Naive thymus-derived CD8-positive, alpha-beta T cell (primary cell): ENCODE measurements around the gene DGKQ. TPM values are rescaled to one million over a fixed set of nuclear protein-coding genes. Genes with fewer than 3 reads are reported as not detected.
A peak's percentile ranks its signal among the peaks of the same experiment; 100 is the strongest.

Experiments used
- ATAC-seq, 2 donors: fragments of 150-1000 bp; cut with Tn5 transposase in 1 of 2; sonication (Bioruptor Pico), chemical (Tn5 transposase) in 1 of 2; 1 replicate in 1 of 2; 2 replicates in 1 of 2; pipeline ENCODE4 v1.10.0; 2021; ENCODE audit warnings: mild to moderate bottlenecking in 2 of 2, moderate library complexity in 2 of 2
- POLR2A ChIA-PET: fragments of 350-600 bp; sonication (Branson Sonifier 250); formaldehyde crosslinking; loops from one replicate; lab custom pipeline; 2021; ENCODE audit warnings: antibody characterized with exemption; lab: Charles Lee
- DNase-seq, 10 donors: peaks; one replicate each; pipeline versions ENCODE4 v3.0.0 to v3.0.0-alpha.2; 2020 to 2022
- H3K27ac Mint-ChIP-seq, 10 donors: one replicate each; pipeline ENCODE4 v1.8.0; 2020 to 2022; ENCODE audit warnings: mild to moderate bottlenecking in 10 of 10, mixed read lengths in 10 of 10, moderate library complexity in 4 of 10, inconsistent platforms in 1 of 10
- H3K27me3 Mint-ChIP-seq, 5 donors: one replicate each; pipeline ENCODE4 v1.8.0; 2021 to 2022; ENCODE audit warnings: mixed read lengths in 5 of 5
- H3K36me3 Mint-ChIP-seq, 3 donors: one replicate each; pipeline ENCODE4 v1.8.0; 2020 to 2022; ENCODE audit warnings: mixed read lengths in 3 of 3, mild to moderate bottlenecking in 2 of 3, inconsistent platforms in 1 of 3
- H3K4me1 Mint-ChIP-seq, 4 donors: one replicate each; pipeline ENCODE4 v1.8.0; 2021 to 2022; ENCODE audit warnings: mixed read lengths in 4 of 4
- H3K4me3 Mint-ChIP-seq, 10 donors: one replicate each; pipeline ENCODE4 v1.8.0; 2020 to 2022; ENCODE audit warnings: mild to moderate bottlenecking in 10 of 10, mixed read lengths in 10 of 10, moderate library complexity in 6 of 10, inconsistent platforms in 1 of 10
- H3K9me3 Mint-ChIP-seq, 9 donors: one replicate each; pipeline ENCODE4 v1.8.0; 2020 to 2022; ENCODE audit warnings: mixed read lengths in 9 of 9, mild to moderate bottlenecking in 3 of 9, inconsistent platforms in 1 of 9, moderate library complexity in 1 of 9
- polyA plus RNA-seq, 3 donors: library from polyadenylated mRNA; unstranded; fragments of 300-500 nt; fragmentation: Illumina TruSeq; gene quantifications; one replicate each; pipeline ENCODE4 v1.2.3, GENCODE V29; 2021
- total RNA-seq, 8 experiments: library from RNA in 2 of 8; stranded (reverse) in 2 of 8; gene quantifications; one replicate each; pipeline ENCODE4 v1.2.3 and lab custom pipeline; 2021 to 2026

DGKQ gene
- total and polyA plus RNA-seq, 5 experiments from 2014 or later = 2.2 to 39.9 (median 17.3) TPM

DNA sequence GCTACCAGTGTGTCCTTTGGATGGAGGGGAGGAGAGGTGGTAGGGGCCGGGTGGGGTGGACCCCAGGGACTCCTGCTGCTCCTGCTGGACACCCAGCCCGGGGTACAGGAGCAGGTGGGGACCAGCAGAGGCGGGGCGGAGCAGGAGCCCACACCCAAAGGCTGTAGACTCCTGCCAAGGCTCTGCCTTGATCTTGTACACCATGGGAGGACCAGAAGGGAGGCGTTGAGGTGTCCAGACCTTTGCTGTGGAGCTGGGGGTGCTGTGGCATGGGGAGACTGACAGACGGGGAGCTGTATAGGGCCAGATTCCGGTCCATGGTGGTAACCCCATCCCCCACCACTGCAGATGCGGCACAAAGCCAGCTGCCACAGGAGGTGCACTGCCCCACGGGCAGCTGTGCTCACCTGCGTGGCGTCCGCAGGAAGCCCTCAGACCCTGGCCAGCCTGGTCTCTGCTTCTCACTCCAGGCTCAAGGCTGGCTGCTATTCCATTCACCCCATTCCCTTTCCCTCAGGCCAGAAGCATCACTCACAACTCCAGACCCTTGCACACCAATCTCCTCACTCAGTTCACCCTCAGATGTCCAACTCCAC is 24.8 kb upstream of the DGKQ start:
- H3K27ac Mint-ChIP-seq = no peak overlapping the region
- peaks cover 6 to 33% (median 14%) of the 10 kb centered on the region in 5 donors for H3K27me3 Mint-ChIP-seq
- POLR2A ChIA-PET = interaction anchor here (0.6 to 0.7 kb wide), 2 partner anchors 8 to 693 kb away, joined by 3 read pairs; no protein-coding TSS in a partner anchor
- H3K36me3 Mint-ChIP-seq = no peaks in the 10 kb centered on the region
- ATAC-seq = no peak
- peak overlapping the region in 7 of 10 donors; percentile 33 to 55 (median 44) for H3K4me3 Mint-ChIP-seq
- H3K9me3 Mint-ChIP-seq = peaks cover 0 to 2% (median 0%) of the 10 kb centered on the region in 9 donors
- H3K4me1 Mint-ChIP-seq = peaks cover 9 to 18% (median 16%) of the 10 kb centered on the region in 4 donors
- DNase-seq = no peak

DNA sequence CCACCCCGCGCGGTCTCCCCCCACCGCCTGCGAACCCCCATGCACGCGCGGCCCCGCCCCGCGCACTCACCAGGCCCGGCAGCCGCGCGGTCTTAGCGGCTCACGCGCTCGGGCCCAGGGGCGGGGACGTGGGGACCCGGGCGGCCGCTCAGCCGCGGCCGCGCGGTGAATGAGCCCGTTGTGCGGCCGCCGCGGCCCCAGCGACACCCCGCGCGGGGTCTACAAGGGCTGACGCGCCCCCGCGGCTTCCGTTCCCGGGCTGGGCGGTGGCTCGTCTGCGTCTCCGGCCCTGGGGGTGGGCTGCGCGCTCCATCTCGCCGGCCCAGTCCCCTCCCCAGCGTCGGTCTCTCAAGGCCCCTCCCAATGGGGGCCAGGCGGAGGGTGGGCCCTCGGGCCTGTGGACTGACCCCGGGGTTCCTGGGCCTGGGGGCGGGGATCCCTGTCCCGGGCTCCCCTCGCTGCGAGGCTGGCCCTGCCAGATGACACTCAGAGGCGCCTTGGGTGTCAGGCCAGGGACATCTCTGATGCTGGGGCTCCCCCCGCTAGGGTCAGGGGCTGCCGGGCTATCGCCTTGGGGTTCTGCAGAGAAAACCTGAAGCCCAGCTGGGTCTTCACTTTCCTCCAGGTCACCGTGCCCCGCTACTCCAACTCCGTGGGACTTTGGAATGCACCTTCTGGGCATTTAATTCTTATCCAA is 24.2 kb upstream of the DGKQ start:
- Mint-ChIP-seq H3K4me3 (peak overlapping the region in 7 of 10 donors; percentile 31 to 55 (median 44)), H3K9me3 (peaks cover 0 to 2% (median 0%) of the 10 kb centered on the region in 9 donors), H3K36me3 (no peaks in the 10 kb centered on the region), H3K27ac (no peak overlapping the region), H3K4me1 (peaks cover 9 to 18% (median 16%) of the 10 kb centered on the region in 4 donors), H3K27me3 (peaks cover 6 to 33% (median 14%) of the 10 kb centered on the region in 5 donors)
- POLR2A ChIA-PET = no interaction called here
- peak; percentile 66 to 76 for ATAC-seq
- DNase-seq = no peak

DNA sequence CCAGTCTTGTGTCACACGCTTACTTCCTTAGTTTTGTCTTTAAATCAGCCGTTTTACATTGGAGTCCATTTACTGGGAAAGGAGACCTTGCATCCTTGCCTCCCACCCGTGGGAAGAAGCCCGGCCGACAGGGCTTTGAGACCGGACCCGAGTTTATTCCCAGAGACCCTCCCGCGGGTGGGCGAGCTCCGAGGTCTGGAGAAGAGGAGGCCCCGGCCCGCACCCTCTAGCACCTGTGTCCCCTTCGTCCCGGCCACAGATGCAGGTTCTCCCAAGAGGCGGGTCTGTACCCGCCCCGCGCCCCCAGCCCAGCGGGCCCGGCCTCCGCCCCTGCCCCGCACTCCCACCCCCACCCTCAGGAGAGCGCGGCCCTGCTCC is 23.6 kb upstream of the DGKQ start:
- Mint-ChIP-seq H3K36me3 (no peaks in the 10 kb centered on the region), H3K27ac (no peak overlapping the region), H3K9me3 (peaks cover 0 to 2% (median 0%) of the 10 kb centered on the region in 9 donors), H3K4me1 (peaks cover 8 to 18% (median 16%) of the 10 kb centered on the region in 4 donors), H3K27me3 (peaks cover 6 to 30% (median 12%) of the 10 kb centered on the region in 5 donors), H3K4me3 (peak overlapping the region in 5 of 10 donors; percentile 10 to 43 (median 29))
- ATAC-seq = no peak
- no peak for DNase-seq
- POLR2A ChIA-PET = no interaction called here

DNA sequence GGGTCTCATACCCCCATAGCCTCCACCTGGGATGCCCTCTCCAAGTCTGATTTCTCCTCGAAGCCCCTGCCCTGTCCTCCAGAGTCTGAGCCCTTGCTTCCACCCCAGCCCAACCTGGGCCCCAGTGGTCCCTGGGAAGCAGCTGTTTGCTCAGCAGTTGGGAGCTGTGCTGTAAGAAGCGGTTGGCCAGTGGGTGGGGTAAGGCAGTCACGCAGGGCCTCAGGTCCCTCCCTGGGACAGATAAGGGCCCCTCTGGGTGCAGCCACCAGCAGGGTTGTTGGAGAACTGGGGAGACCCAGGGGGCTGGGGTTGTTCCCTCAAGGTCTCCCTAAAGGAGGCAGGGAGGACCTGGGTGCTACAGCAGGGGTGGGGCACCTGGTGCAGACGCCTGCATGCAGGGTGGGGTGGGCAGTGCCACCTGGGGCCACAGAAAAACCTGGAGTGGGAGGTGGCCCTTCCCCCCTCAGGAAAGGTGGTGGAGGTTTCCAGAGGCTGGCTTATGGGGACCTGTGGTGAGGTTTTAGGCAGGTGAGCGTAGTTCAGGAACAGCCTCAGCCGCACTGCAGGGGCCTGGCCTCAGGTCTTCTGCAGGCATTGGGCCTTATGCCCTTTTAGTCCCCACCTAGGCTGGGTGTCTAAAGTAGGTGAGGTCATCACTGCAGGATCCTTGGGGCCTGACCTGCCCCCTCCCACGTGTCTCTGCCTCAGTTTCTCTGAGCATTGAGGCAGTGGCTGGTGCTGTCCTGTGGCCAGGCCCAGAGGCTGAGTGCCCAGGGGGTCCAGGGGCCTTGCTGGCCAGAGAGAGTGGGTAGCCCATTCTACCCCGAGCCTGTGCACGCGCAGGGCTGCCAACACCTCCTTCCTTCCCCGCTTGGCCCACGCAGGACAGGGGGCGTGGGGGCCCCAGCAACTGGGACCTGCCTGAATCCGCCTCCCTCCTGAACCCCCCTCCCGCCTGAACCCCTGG is 22.9 kb upstream of the DGKQ start:
- POLR2A ChIA-PET = no interaction called here

DNA sequence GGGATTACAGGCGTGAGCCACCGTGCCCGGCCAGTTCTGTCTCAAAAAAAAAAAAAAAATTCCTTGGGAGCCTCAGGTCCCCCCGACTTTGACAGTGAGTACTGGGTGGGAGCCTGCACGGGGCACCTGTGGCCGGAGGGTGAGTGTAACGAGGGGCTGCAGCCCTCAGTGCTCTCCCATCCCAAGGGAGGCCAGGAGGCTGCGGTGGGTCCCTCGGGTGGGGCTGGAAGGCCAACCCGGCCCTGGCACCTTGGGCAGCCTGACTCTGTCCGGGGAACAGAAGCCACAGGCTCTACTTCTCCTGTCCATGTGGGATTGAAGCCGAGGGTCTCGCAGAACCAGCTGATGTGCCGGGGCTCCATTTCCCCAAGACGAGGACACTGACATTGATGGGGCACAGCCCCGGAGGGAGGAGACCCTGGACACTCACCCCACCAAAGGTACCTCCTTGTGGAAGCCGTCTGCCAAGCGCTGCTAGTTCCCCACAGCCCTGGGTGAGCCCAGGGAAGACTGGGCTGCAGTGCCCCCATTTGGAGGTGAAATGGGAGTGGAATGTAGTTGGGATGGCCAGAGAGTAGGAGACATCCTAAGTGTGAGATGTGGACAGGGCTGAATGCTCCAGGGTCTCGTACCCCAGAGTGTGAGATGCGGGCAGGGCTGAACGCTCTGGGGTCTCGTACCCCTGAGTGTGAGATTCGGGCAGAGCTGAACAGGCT is 22.1 kb upstream of the DGKQ start:
- POLR2A ChIA-PET = no interaction called here

More for the DNA sequence above, 22.9 kb upstream of the DGKQ start:
- DNase-seq (no peak), ATAC-seq (no peak)
- Mint-ChIP-seq H3K4me1 (peaks cover 8 to 18% (median 15%) of the 10 kb centered on the region in 4 donors), H3K9me3 (peaks cover 0 to 2% (median 0%) of the 10 kb centered on the region in 9 donors), H3K36me3 (no peaks in the 10 kb centered on the region), H3K27me3 (peaks cover 6 to 27% (median 11%) of the 10 kb centered on the region in 5 donors), H3K27ac (no peak overlapping the region), H3K4me3 (peak overlapping the region in 3 of 10 donors; percentile 29 to 43 (median 39))

DNA sequence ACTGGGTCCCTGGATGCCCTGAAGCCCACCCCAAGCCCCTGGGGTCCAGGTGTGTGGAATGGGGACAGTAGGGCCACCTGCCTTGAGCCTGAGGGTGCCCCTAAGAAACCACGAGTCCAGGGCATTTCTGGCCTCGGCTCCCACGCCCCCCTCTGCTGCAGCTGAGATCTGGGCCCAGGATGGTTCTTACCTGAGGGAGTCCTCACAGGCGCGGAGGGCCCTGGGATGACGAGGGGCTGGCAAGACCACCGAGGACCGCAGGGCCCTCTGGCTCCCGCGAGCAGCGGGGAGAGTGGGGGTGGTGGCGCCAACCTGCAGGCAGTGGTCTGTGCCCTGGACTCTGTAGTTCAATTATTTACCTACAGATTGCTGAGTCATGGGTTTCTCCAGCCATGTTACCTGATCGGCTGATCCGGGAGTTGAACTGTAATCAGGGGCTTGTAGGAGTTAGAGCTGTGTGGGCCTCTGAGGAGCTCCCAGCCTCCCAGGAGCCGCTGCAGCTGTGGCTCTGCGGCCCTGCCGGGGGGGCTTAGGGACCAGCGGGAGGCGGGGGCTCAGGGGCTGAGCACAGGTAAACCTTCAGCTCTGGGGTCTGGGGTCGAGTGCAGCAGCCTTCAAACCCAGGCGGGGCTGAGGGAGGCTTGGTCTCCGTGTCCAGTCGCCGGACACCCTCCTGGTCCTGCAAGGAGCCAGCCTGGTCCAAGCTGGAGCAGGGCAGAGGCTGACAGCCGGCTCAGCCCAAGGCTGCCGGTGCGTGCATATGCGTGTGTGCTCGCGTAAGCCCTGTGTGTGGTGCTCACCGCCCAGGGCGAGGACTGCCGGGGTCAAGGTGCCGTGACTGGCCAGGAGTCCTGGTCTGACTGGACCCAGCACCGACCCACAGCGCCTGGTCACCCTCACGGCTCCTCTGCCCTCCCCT is 20.0 kb upstream of the DGKQ start, which contains the start of gene SLC26A1:
SLC26A1 (minus strand) TSS at position 294 of the 919 bp plus-strand sequence. CDS start 1,701 bp downstream, outside the sequence.
- POLR2A ChIA-PET = interaction anchor here (0.7 kb wide), 1 partner anchor 152 kb away, joined by 3 read pairs; no protein-coding TSS in a partner anchor
- H3K27me3 Mint-ChIP-seq = peaks cover under 1 to 6% (median 2%) of the 10 kb centered on the region in 5 donors
- H3K36me3 Mint-ChIP-seq = peaks cover 0 to 2% (median 0%) of the 10 kb centered on the region in 3 donors
- no peak for ATAC-seq
- no peak within 1 kb of the TSS for H3K27ac Mint-ChIP-seq
- DNase-seq = no peak
- no peaks in the 10 kb centered on the region for H3K9me3 Mint-ChIP-seq
- H3K4me1 Mint-ChIP-seq = peaks cover 4 to 12% (median 10%) of the 10 kb centered on the region in 4 donors
- H3K4me3 Mint-ChIP-seq = no peak within 1 kb of the TSS

More for the DNA sequence above, 22.1 kb upstream of the DGKQ start:
- DNase-seq (no peak), ATAC-seq (no peak)
- Mint-ChIP-seq H3K4me1 (peaks cover 8 to 18% (median 15%) of the 10 kb centered on the region in 4 donors), H3K27ac (no peak overlapping the region), H3K4me3 (no peak overlapping the region), H3K9me3 (no peaks in the 10 kb centered on the region), H3K27me3 (peaks cover 6 to 25% (median 8%) of the 10 kb centered on the region in 5 donors), H3K36me3 (no peaks in the 10 kb centered on the region)

DNA sequence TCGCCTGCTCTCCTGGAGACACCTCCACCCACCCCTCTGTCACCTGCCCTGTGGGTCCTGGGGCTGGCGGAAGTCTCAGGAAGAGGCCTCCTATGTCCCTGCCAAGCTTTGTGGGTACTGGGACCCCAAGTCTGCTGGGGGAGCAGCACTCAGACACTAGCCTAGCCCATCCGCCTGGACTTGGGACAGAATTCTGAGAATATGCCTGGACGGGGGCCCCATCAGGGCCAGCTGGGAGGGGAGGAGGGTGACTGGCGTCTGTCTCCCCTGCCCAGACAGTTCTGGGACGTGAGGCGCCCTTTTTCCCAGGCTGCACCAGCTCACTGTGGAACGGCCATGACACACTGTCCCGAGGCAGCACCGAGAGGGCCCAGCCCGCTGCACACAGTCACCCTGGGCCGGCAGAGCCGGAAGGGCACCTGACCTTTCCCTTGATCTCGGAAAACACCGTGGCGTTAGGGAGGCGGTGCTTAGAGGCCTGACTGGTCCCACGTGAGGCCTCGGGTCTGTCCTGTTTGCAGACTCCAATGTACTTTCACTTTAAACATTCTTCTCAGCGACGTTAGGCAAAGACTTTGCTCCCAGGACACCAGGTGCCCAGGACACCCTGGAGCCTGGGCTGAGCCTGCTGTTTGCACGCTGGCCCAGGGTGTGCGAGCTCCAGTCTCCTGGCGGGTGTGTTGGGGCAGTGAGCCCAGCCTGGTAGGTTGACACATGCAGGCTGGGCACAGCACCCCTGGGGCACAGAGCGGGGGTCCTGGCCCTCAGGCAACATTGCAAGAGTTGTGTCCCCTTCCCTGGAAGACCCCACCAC is 19.1 kb upstream of the DGKQ start:
- Mint-ChIP-seq H3K36me3 (peaks cover 0 to 2% (median 0%) of the 10 kb centered on the region in 3 donors), H3K4me3 (no peak overlapping the region), H3K27ac (no peak overlapping the region), H3K27me3 (peaks cover 0 to 2% (median 0%) of the 10 kb centered on the region in 5 donors), H3K9me3 (no peaks in the 10 kb centered on the region), H3K4me1 (peaks cover 0 to 13% (median 7%) of the 10 kb centered on the region in 4 donors)
- ATAC-seq = no peak
- POLR2A ChIA-PET = no interaction called here
- DNase-seq = no peak

DNA sequence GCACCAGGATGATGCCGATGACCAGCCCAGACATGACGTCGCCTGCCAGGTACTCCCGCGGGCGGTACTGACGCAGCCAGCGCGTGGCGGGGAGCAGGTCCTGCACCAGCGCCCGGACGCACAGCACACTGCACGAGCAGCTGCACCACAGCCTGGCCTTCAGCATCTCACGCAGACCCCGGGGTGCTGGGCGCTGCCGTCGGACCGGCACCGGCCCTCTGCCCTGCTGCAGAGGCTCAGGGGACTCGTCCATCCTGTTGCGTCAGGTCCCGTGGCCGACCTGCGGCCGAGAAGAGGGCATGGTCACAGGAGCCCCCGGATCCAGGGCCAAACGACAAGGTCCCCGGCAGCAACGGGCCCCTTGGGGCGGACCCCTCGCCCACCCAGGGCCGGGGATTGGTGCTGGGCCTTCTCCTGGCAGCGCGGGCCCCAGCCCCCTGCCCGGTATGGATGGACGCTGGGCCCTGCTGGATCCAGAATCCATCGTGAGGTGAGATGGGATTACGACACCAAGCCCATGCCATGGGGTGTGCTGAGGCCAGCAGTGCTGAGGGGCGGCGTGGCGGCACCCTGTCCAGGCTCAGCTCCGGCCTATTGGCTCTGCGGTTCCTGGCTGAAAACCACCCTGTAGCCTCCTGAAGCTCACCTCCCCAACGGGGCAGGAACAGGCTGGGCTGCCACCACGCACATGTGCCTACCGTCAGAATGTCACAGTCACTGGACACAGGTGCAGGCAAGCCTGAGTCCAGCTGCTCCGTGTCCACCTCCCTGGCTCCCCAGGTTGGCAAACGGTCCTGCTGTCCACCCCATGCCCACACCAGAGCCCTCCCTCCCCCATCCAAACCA is 18.3 kb upstream of the DGKQ start:
- Mint-ChIP-seq H3K9me3 (no peaks in the 10 kb centered on the region), H3K4me3 (no peak overlapping the region), H3K27me3 (no peaks in the 10 kb centered on the region), H3K27ac (no peak overlapping the region), H3K36me3 (peaks cover 0 to 2% (median 0%) of the 10 kb centered on the region in 3 donors), H3K4me1 (peaks cover 0 to 13% (median 3%) of the 10 kb centered on the region in 4 donors)
- no peak for ATAC-seq
- DNase-seq = no peak
- POLR2A ChIA-PET = no interaction called here

DNA sequence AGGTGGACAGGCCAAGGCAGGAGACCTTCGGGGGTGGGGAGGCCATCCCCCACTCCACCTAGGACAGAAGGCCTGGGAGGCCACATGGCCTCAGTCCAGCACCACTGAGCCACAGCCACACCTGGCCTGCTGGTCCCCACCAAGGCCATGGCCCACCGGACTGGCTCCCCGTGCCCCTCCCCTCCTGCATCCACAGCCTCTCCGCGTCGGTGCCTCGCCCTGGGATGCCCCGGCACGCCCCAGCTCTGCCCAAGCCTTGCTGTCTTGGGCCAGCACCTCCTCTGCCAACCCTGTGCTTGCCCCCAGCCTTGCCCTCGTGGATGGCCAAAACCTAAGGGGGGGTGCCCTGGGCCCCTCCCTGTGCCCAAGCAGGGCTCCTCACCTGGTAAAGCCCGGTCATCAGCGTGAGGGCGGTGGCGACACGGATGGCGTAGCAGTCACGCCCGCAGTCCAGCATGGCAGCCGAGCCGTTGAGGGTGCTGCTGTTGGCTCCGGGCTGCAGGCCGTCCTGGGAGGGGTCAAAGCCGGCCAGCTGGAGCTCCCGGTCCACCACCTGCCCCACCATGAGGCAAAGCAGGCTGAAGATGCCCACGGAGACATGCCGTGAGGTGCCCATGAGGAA is 17.5 kb upstream of the DGKQ start:
- H3K4me1 Mint-ChIP-seq = peaks cover 0 to 19% (median 7%) of the 10 kb centered on the region in 4 donors
- ATAC-seq (no peak), DNase-seq (no peak)
- POLR2A ChIA-PET = interaction anchor here (0.9 kb wide), 1 partner anchor 8 kb away, joined by 3 read pairs; no protein-coding TSS in a partner anchor
- H3K27ac Mint-ChIP-seq = no peak overlapping the region
- H3K36me3 Mint-ChIP-seq = peaks cover 0 to 2% (median 0%) of the 10 kb centered on the region in 3 donors
- H3K4me3 Mint-ChIP-seq = no peak overlapping the region
- H3K27me3 Mint-ChIP-seq = no peaks in the 10 kb centered on the region
- H3K9me3 Mint-ChIP-seq = no peaks in the 10 kb centered on the region
